Measurements from ENCODE around the gene OPA3.
"Not testable (repeated sequence)": the region's sequence is repeated elsewhere in the genome, so short reads cannot be mapped to it uniquely, and the experiment has no call there.

OPA3 gene

GRCh38 chr19:45629704-45630103 is 45.1 kb upstream of the OPA3 start:
- H3K79me2 ChIP-seq (ENCODE audit: insufficient read depth, low read length) = no peaks in the 10 kb centered on the region
- H3K9me3 ChIP-seq (ENCODE audit: insufficient read depth, low read length, severe bottlenecking) = no peaks in the 10 kb centered on the region
- ATAC-seq (ENCODE audit: insufficient read depth, low read depth) (no peak), DNase-seq (no peak)
- no peak overlapping the region for H3K27ac ChIP-seq (ENCODE audit: low read length)
- no peak for TF ChIP-seq EZH2 (IDR thresholded peaks at IDR 0.05; ENCODE audit: borderline replicate concordance, low read depth, low read length, severe bottlenecking)
- TF ChIP-seq, protein P1, sequence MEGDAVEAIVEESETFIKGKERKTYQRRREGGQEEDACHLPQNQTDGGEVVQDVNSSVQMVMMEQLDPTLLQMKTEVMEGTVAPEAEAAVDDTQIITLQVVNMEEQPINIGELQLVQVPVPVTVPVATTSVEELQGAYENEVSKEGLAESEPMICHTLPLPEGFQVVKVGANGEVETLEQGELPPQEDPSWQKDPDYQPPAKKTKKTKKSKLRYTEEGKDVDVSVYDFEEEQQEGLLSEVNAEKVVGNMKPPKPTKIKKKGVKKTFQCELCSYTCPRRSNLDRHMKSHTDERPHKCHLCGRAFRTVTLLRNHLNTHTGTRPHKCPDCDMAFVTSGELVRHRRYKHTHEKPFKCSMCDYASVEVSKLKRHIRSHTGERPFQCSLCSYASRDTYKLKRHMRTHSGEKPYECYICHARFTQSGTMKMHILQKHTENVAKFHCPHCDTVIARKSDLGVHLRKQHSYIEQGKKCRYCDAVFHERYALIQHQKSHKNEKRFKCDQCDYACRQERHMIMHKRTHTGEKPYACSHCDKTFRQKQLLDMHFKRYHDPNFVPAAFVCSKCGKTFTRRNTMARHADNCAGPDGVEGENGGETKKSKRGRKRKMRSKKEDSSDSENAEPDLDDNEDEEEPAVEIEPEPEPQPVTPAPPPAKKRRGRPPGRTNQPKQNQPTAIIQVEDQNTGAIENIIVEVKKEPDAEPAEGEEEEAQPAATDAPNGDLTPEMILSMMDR (IDR thresholded peaks at IDR 0.05; ENCODE audit: borderline replicate concordance, extremely low read depth, low read length, poor library complexity, severe bottlenecking) = no peak
- H3K4me3 ChIP-seq (ENCODE audit: low read depth in 1 of 2, low read length in 2 of 2) = no peak overlapping the region
- H4K20me1 ChIP-seq (ENCODE audit: insufficient read depth, low read length) = no peaks in the 10 kb centered on the region
- H3K4me2 ChIP-seq (ENCODE audit: insufficient read depth, low read length) = no peak overlapping the region
- H3K9ac ChIP-seq (ENCODE audit: low read depth, low read length) = no peak overlapping the region
- peaks cover 54% of the 10 kb centered on the region for H3K36me3 ChIP-seq (ENCODE audit: insufficient read depth, low read length)
- no peaks in the 10 kb centered on the region for H3K4me1 ChIP-seq (ENCODE audit: insufficient read depth, low read length)
- H3K27me3 ChIP-seq (ENCODE audit: insufficient read depth, low read length, poor library complexity) = no peaks in the 10 kb centered on the region
- H2AFZ ChIP-seq (ENCODE audit: low read depth, low read length) = no peak overlapping the region

DNA sequence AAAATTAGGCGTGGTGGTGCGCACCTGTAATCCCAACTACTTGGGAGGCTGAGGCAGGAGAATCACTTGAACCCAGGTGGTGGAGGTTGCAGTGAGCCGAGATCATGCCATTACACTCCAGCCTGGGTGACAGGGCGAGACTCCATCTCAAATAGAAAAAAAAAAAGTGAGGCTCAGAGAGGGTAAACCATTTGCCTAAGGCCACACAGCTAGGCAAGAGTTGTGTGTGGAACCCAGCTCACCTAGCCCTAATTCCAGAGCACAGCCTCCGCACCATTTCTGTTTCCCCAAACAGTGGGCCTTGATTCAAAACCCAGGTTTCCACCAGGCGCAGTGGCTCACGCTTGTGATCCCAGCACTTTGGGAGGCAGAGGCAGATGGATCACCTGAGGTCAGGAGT is 43.6 kb upstream of the OPA3 start:
- not testable (repeated sequence) for ATAC-seq (ENCODE audit: insufficient read depth, low read depth); H3K9me3 ChIP-seq (ENCODE audit: insufficient read depth, low read length, severe bottlenecking); H3K9ac ChIP-seq (ENCODE audit: low read depth, low read length); DNase-seq; H2AFZ ChIP-seq (ENCODE audit: low read depth, low read length); H3K4me3 ChIP-seq (ENCODE audit: low read depth in 1 of 2, low read length in 2 of 2); H3K4me1 ChIP-seq (ENCODE audit: insufficient read depth, low read length); H3K27ac ChIP-seq (ENCODE audit: low read length); H3K79me2 ChIP-seq (ENCODE audit: insufficient read depth, low read length); H3K27me3 ChIP-seq (ENCODE audit: insufficient read depth, low read length, poor library complexity); H3K4me2 ChIP-seq (ENCODE audit: insufficient read depth, low read length); H4K20me1 ChIP-seq (ENCODE audit: insufficient read depth, low read length)
- peaks cover 63% of the 10 kb centered on the region for H3K36me3 ChIP-seq (ENCODE audit: insufficient read depth, low read length)

- Histone ChIP-seq H3K27ac (ENCODE audit: low read length) (no peak overlapping the region), H4K20me1 (ENCODE audit: insufficient read depth, low read length) (no peaks in the 10 kb centered on the region), H3K9ac (ENCODE audit: low read depth, low read length) (no peak overlapping the region), H3K36me3 (ENCODE audit: insufficient read depth, low read length) (peaks cover 70% of the 10 kb centered on the region), H2AFZ (ENCODE audit: low read depth, low read length) (no peak overlapping the region), H3K9me3 (ENCODE audit: insufficient read depth, low read length, severe bottlenecking) (no peaks in the 10 kb centered on the region), H3K4me2 (ENCODE audit: insufficient read depth, low read length) (no peak overlapping the region), H3K4me3 (ENCODE audit: low read depth in 1 of 2, low read length in 2 of 2) (no peak overlapping the region), H3K4me1 (ENCODE audit: insufficient read depth, low read length) (no peaks in the 10 kb centered on the region), H3K27me3 (ENCODE audit: insufficient read depth, low read length, poor library complexity) (no peaks in the 10 kb centered on the region), H3K79me2 (ENCODE audit: insufficient read depth, low read length) (no peaks in the 10 kb centered on the region)
- DNase-seq = no peak
- ATAC-seq (ENCODE audit: insufficient read depth, low read depth) = no peak
- TF ChIP-seq, protein P1 (IDR thresholded peaks at IDR 0.05; ENCODE audit: borderline replicate concordance, extremely low read depth, low read length, poor library complexity, severe bottlenecking) = no peak
- TF ChIP-seq EZH2 (IDR thresholded peaks at IDR 0.05; ENCODE audit: borderline replicate concordance, low read depth, low read length, severe bottlenecking) = no peak
These were observed 39.4 kb upstream of the OPA3 start for GRCh38 chr19:45623984-45624383.

DNA sequence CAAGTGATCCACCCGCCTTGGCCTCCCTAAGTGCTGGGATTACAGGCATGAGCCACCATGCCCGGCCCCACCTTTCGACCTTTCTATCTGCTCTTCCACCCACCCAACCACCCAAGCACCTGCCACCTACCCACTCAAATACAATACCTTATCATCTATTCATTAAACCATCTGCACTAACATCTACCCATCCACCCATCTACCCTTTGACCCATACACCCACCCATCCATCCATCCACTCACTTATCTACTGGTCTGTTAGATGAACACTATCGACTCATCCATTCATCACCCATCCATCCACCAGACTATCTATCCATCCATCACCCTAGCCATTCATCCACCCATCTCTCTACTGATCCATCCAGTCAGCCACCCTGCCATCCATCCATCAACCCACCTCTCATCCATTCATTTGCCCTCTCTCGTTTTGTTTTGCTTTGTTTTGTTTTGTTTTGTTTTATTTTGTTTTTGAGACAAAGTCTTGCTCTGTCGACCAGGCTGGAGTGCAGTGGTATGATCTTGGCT is 37.4 kb upstream of the OPA3 start:
- Histone ChIP-seq H2AFZ (ENCODE audit: low read depth, low read length) (no peak overlapping the region), H4K20me1 (ENCODE audit: insufficient read depth, low read length) (no peaks in the 10 kb centered on the region), H3K4me1 (ENCODE audit: insufficient read depth, low read length) (no peaks in the 10 kb centered on the region), H3K9me3 (ENCODE audit: insufficient read depth, low read length, severe bottlenecking) (no peaks in the 10 kb centered on the region), H3K9ac (ENCODE audit: low read depth, low read length) (no peak overlapping the region), H3K36me3 (ENCODE audit: insufficient read depth, low read length) (peaks cover 68% of the 10 kb centered on the region), H3K27me3 (ENCODE audit: insufficient read depth, low read length, poor library complexity) (no peaks in the 10 kb centered on the region), H3K79me2 (ENCODE audit: insufficient read depth, low read length) (no peaks in the 10 kb centered on the region), H3K27ac (ENCODE audit: low read length) (no peak overlapping the region), H3K4me3 (ENCODE audit: low read depth in 1 of 2, low read length in 2 of 2) (no peak overlapping the region), H3K4me2 (ENCODE audit: insufficient read depth, low read length) (no peak overlapping the region)
- no peak for ATAC-seq (ENCODE audit: insufficient read depth, low read depth)
- no peak for DNase-seq
- TF ChIP-seq, protein P1 (IDR thresholded peaks at IDR 0.05; ENCODE audit: borderline replicate concordance, extremely low read depth, low read length, poor library complexity, severe bottlenecking) = no peak
- TF ChIP-seq EZH2 (IDR thresholded peaks at IDR 0.05; ENCODE audit: borderline replicate concordance, low read depth, low read length, severe bottlenecking) = no peak

Data from DND-41 (cell line).